GM21515 (cell line): ENCODE measurements around the gene ZFPM1.

Source experiments
- ATAC-seq: cut with Tn5 transposase; IDR thresholded peaks from one replicate; pipeline ENCODE4 v1.9.1; 2021; ENCODE audit not compliant: unreplicated experiment

Gene ZFPM1

DNA sequence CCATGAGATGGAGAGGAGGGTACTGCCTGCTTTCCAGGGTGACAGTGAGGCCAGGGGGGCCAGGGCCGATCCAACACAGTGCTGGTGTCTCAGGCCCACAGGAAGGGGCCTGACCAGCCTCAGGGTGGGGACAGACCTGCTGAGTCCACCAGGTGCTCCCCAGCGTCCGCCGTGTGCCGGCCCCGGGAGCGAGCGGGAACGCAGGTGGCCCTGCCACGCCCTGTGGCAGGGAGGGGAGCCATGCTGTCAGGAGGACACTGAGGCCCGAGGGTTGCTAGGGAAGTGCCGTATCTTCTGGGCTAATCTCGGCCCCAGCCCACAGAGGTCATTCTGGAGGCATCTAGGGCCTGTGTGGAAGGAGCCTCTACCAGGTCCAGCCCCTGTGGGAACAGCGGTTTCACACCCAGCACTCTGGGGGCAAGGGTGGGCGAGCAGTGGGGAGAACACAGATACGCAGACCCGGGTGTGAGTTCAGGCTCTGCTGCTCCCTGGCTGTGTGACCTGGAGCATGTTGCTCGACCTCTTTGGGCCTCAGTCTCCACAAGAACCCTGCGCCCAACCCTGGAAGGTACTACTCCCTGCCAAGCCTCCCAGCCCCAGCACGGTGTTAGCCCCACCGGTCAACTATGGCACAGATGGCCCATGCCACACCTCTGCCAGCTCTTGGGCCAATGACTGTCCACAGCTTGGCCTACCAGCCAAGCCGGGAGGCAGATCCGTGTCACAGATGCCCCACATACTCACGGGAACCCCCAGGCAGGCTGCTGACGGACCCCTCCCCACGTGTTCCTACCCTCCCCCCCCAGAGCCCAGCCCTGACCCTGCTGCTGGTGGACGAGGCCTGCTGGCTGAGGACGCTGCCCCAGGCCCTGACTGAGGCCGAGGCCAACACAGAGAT lies 73.2 kb downstream of the ZFPM1 start:
- no peak for ATAC-seq

DNA sequence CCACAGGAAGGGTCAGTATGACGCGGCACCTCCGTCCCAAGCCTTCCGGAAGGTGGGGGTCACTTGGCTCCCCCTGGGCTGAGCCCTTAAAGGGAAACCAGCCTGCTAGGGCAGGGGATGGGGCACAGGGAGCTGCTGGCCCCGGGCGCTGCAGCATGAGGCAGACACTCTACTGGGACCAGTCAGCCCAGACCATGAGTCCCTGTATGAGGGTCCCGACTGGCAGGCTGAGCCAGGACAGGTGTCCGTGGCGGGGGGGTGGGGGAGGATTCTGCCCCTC lies 73.8 kb downstream of the ZFPM1 start:
- no peak for ATAC-seq

DNA sequence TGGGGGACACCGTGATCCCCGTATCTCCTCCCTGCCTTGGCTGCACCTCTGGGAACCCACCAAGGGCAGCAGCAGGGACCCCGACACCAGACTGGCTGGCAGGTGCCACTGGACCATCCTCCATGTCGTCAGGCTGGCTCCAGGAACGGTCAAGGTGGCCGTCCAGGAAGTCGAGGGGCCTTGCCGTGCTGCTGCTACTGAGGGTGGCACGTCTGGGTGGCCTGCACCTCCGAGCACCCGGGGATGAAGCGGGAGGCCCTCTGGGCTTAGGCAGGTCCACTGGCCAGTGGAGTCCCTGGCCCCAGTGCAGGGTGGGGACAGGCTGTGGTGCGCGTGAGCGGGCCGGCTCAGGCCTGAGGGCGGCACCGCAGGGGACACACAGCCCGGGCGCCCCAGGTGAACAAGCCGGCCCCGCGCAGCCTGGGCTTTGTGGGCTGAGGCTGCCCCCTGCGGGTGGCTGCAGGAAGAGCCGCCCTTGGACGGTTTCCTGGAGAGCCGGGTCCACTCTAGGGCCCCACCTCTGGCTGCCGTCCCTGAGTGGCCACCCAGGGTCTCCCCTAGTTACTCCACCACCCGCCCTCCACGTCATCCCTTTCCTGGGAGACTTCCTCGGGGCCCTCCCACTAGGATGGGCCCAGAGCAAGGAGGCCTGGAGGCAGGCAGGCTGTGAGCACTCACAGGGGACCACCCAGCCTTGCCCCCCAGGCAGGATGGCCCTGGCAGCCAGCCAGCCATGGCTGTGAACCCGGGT lies 74.3 kb downstream of the ZFPM1 start:
- no peak for ATAC-seq

DNA sequence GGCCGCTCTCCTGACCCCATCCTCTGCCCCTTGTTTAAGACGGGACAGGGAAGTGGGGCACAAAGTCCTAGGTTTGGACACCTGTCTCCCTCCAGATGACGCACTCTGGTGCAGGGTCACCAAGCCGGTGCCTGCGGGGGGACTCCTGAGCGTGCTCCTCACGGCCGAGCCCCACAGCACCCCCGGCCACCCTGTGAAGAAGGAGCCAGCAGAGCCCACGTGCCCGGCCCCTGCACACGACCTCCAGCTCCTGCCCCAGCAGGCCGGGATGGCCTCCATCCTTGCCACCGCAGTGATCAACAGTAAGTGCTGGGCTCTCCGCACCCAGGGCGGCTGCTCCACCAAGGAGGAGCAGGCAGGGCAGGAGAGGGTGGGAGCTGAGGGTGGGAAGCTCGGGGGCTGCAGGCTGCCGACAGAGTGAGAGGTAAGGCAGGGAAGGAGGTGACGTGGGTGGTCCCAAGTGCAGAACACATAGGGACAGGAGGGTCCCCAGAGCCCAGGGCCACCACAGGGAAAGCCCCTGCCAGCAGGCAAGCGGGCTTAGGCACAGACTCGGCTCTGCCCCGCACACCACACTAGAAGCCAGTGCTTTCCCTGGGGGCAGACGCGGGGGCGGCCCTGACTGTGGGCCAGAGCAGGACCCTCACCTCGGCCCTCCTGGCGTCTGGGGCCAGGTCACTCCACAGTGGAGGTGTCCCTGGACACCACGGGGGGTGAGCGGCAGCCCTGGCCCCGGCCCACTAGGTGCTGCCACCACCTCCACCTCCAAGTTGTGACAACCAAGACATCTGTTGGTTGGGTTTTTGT lies 75.1 kb downstream of the ZFPM1 start:
- no peak for ATAC-seq

DNA sequence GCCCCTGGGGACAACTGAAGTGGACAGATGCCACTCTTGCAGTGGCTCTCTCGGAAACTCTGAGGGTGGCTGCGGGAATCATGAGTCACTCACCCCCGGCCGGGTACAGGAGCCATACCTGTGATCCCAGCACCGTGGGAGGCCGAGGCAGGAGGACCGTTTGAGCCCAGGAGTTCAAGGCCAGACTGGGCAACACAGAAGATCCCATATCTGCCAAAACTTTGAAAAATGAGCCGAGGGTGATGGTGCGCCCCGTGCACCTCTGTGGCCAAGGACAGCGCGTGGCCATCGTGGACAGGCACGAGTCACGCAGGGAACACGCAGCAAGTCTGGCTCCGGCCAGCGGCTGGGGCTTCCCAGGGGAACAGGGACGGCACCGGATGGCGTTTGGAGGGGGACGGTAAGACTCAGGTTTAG lies 75.8 kb downstream of the ZFPM1 start:
- no peak for ATAC-seq

DNA sequence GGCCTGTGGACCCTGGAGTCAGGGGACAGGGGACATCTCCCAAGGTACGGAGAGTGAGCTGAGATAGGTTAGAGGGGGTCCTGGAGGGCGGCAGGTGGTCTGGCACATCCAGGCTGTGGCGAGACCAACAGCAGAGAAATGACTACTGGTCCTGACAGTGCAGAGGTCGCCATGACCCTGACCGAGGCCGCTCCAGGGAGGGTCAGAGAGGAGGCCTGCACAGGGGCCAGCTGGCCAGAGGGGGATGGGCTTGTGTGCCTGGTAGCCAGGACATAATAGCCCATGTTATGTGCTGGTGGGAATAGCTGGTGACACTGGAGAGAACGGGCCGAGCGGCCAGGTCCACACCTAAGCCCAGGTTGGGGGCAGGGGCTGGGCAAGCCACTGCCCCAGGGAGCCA lies 76.5 kb downstream of the ZFPM1 start:
- no peak for ATAC-seq

DNA sequence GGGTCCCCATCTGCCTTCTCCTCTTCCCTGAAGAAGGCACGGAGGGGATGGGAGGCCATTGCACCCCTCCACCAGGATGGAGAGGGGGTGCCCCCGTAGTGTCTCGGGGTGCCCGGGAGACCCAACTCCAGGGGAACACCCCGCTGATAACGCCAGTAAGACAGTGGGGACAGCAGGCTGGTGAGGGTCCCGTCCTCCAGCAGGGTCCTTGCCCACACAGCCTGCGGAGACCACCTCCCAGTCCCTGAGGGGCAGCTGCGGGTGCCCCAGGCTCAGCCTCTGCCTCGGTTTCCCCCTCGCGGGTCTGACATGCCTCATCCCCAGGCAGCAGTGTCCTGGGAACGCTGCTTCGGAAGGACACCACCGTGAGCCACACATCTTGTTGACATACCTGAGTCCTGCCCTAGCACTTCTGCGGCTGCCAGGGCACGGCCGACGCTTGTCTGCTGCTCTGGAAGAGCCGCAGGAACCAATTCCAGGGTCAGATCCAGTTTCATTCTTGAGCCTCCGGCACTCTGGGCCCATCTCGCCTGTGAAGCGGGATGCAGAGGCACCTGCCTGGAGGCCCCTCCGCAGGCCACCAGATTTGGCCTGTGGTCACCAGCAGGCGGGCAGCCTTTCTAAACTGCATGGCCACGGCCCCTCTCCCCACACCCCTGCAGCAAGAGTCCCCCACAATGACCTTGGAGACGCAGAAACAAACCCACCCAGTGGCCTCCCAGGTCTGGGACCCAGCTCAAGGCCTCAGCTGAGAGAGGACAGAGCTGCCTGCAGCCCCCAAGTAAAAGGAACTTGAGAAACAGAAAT lies 77.2 kb downstream of the ZFPM1 start:
- no peak for ATAC-seq

DNA sequence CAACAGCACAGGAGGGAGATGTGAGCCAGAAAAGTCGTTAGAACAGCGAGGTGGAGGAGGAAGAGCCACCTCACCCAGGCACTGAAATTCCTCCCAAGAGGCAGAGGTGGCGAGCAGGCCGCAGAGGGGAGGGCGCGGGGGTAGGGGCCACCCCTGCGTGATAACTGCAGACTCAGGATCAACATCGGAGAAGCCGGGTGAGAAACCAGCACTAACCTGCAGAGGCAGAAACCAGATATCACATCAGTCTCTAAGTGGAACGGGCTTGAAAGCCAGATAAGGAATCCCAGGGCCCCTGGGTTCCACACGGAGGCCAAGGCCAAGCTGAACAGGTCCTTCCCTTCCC lies 77.8 kb downstream of the ZFPM1 start:
- no peak for ATAC-seq

DNA sequence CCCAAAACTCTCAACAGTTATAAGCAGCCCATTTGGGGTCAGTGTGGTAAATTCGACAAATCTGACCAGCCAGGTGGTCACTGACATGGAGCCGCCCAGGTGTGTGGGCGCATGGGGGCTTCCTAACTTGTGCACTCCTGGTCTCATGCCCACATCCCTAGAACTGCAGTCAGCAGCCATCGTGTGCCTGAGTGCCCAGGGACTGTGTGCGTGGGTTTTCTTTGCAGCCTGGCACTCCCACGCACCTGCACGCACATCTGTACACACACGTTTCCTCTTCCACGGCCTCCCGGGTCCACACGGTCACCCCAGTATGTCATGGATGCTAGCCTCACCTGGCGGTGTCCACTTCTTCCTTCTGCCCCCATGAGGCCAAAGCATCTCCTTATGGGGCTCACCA lies 78.3 kb downstream of the ZFPM1 start:
- ATAC-seq: no peak

DNA sequence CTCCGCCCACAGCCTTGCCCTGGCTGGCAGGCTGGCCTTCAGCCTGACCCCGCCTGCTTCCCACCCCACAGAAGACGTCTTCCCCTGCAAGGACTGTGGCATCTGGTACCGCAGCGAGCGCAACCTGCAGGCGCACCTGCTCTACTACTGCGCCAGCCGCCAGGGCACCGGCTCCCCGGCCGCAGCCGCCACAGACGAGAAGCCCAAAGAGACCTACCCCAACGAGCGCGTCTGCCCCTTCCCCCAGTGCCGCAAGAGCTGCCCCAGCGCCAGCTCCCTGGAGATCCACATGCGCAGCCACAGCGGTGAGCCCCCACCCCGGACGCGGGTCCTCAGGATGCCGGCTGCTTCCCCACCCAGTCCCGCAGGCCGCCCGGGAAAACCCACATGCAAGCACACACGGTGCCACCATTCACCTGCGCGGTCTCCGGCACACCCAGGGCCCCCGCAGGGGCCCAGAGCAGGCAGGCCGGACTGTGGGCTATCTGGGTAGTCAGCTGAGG lies 78.9 kb downstream of the ZFPM1 start:
- ATAC-seq: no peak

DNA sequence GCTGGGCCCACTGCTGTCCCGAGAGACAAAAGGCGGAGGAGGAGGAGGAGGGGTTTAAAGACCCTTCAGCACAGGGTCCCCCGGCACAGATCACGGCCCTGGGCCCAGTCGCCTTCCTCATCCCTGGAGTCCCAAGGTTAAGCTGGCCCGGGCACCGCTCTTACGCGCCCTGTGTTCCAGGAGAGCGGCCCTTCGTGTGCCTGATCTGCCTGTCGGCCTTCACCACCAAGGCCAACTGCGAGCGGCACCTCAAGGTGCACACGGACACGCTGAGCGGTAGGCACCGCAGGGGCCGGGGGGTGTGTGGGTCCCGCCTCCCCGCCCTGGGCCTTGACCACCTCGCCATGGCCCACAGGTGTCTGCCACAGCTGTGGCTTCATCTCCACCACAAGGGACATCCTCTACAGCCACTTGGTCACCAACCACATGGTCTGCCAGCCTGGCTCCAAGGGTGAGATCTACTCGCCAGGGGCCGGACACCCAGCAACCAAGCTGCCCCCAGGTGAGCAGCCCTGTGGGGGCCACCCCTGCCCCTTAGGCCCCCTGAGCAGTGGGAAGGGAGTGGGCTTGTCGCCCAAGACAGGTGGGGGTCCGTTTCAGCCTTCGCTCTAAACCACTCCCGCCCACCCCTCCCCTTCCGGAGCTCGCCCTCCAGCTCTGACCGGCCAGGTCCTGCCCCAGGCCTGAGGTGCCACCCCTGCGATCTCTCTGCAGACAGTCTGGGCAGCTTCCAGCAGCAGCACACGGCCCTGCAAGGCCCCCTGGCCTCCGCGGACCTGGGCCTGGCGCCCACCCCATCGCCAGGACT lies 79.6 kb downstream of the ZFPM1 start:
- ATAC-seq: no peak

DNA sequence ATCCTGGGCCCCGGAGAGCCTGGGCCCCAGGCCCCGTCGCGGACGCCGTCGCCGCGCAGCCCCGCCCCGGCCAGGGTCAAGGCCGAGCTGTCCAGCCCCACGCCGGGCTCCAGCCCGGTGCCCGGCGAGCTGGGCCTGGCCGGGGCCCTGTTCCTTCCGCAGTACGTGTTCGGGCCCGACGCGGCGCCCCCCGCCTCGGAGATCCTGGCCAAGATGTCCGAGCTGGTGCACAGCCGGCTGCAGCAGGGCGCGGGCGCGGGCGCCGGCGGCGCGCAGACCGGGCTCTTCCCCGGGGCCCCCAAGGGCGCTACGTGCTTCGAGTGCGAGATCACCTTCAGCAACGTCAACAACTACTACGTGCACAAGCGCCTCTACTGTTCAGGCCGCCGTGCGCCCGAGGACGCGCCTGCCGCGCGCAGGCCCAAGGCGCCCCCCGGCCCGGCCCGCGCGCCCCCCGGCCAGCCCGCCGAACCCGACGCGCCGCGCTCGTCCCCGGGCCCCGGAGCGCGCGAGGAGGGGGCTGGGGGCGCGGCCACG lies 80.4 kb downstream of the ZFPM1 start:
- no peak for ATAC-seq

DNA sequence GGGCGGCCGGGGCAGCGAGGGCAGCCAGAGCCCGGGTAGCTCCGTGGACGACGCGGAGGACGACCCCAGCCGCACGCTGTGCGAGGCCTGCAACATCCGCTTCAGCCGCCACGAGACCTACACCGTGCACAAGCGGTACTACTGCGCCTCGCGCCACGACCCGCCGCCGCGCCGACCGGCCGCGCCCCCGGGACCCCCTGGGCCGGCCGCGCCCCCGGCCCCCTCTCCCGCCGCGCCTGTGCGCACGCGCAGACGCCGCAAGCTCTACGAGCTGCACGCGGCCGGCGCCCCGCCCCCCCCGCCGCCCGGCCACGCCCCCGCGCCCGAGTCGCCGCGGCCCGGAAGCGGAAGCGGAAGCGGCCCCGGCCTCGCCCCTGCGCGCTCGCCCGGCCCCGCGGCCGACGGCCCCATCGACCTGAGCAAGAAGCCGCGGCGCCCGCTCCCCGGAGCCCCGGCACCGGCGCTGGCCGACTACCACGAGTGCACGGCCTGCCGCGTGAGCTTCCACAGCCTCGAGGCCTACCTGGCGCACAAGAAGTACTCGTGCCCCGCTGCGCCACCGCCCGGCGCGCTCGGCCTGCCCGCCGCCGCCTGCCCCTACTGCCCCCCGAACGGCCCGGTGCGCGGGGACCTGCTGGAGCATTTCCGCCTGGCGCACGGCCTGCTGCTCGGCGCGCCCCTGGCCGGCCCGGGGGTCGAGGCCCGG lies 81.0 kb downstream of the ZFPM1 start:
- ATAC-seq: peak; percentile 52

DNA sequence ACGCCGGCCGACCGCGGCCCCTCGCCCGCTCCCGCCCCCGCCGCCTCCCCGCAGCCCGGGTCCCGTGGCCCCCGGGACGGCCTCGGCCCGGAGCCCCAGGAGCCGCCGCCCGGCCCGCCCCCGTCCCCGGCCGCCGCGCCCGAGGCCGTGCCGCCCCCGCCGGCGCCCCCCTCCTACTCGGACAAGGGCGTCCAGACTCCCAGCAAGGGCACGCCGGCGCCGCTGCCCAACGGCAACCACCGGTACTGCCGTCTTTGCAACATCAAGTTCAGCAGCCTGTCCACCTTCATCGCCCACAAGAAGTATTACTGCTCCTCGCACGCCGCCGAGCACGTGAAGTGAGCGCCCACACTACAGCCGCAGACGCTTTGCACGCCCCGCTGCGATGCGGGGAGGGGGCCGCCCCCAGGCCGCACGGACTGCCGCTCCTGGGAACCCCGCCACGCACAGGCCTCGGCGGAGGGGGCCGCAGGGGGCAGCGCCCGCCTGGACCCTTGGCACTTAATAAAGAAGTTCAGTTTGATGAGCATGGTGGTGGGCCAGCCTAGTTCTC lies 81.6 kb downstream of the ZFPM1 start:
- peak; percentile 7 for ATAC-seq

DNA sequence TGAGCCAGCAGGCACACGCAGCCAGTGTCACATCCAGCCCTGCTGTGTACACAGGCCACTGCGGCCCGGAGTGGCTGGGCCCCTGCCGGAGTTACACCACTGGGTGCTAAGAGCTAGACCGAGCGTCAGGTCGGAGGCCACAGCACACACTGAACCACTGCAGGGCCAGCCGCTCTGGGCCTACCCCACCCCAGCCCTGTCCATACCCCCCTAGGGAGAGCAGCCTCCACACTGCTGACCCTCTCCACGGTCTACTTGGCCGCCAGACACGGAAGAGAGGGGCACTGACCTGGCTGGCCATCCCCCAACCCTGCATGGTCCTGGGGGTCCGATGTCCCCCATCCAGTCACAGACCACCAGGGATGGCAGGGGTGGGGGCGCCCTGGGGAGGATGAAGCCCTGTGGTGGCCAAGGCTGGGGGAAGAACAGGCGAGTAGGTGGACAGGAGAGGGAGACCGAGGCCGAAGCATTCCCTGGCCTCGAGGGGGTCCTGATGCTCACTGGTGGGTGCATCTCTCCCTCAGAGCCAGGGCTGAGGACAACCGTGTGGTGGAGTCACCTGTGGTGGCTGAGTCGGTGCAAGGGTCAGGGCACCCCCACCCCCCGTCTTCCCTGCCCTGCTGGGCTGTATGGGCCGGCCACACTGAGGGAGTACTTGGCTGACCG lies 82.2 kb downstream of the ZFPM1 start:
- no peak for ATAC-seq

DNA sequence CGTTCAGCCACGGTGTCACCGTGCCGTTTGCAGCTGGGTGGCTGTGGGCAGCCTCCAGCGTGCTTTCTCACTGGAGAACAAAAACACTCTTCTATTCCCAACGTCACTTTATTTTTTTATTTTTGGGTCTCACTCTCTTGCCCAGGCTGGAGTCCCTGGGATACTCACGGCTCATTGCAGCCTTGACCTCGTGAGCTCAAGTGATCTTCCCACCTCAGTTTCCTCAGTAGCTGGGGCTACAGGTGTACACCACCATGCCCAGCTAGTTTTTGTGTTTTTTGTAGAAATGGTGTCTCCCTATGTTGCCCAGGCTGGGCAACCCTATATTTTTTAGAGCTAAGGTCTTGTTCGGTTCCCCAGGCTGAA lies 82.8 kb downstream of the ZFPM1 start:
- ATAC-seq: no peak

DNA sequence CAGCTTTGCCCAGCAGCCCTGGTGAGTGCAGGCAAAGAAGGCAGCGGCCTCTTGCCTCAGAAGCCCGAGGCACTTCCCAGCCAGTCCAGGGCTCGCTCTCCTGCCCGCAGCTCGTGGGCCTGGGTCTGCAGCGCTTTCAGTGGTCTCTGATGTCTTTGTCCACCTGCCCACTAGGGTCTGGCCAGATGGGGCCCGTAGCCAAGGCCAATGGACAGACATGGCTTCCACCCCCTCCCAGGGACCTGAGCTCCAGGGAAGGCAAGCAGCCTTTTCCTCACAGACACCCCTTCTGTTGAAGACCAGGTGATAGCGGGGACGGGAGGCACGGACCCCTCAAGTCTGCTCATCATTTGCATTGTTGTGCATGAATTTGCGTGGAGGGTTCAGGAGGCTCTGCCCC lies 83.4 kb downstream of the ZFPM1 start:
- ATAC-seq: no peak

DNA sequence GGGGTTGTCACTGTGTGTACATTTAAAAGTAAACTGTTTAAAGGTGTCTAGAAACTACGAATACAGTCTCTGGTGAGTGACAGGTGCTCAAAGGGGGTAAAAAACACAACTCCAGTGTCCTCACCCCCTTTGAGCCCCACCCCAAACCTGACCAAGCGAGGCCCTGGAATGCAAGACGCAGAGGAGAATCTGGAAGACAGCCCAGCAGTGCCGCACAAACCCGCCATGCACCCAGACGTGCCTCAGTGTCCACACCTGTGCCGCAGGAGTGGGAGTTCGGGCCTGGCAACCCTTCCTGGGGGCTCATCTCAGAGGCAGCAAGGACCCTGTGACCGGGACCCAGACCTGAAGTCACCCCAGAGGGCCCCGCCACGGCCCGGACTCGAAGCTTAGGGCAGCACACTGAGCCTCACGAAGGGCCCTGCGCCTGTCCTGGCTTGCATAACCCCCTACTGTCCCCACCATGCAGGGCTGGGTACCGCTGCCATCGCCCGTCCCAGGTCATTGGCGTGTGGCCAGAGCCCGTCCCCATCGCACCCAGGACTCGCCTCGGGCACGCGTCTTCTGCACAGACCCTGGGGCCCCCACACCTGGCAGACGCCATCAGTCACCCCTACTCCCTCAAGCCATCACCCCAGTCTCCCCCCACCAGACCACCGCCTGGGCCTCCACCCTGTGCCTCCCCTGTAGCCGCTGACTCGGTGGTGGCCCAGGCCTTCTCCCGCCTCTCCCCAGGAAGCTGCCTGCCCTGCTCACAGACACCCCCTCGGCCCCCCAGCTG lies 84.1 kb downstream of the ZFPM1 start:
- ATAC-seq: no peak
